Stimulated activated CD4-positive, alpha-beta T cell treated with anti-CD3 and anti-CD28 coated beads, TNF-alpha, amount 100 ng/mL, for 48 hours (primary cell): ENCODE data around the gene TRERF1.

ENCODE experiments used
- DNase-seq, 3 donors: peaks; one replicate each; pipeline ENCODE4 v3.0.0-alpha.2; 2020; ENCODE audit warnings: low read depth in 3 of 3

The TRERF1 gene

DNA sequence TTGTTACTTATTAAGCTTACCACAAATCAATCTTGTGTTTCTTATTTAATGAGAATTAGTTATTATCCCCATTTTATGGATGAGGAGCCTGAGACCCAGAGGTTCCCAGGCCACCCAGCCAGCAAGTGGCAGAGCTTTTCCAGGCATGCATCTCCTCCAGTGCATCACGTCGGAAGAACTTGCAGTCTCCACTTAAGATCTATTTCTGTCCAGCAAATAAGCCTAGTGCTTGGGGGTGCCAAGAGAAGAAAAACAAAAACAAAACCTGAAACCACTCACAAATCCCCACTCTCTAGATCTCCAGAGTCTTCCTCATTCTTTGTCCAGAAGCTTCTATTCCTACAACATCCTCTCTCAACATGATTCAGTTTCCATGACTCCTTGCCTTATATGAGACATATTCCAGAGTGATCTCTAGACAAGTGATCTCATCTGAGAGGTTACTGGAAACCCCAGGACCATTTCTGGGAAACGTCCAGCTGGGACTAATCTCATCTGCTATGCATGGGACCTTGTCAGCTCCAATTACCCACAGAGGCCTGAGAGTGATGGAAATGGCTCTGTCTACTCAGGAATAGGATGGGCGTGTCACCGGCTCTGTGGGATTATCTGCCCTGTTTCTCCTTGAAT is 261.1 kb downstream of the TRERF1 start:
- no peak for DNase-seq

DNA sequence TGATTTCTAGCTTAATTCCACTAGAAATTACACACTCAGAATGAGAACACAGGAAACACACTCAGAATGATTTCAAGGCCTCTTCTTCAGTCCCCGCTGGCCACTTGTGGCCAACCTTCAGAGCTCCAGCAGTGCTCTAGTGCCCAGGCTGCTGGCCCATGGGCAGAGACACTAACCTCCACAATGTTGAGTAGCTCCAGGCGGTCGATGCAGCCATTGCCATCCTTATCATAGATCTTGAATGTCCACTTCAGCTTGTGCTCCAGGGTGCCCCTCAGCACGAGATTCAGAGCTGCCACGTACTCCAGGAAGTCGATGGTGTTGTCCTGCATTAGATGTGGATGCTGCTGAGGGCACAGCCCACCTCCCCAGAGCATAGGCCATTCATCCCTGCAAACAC is 263.3 kb downstream of the TRERF1 start:
- no peak for DNase-seq

DNA sequence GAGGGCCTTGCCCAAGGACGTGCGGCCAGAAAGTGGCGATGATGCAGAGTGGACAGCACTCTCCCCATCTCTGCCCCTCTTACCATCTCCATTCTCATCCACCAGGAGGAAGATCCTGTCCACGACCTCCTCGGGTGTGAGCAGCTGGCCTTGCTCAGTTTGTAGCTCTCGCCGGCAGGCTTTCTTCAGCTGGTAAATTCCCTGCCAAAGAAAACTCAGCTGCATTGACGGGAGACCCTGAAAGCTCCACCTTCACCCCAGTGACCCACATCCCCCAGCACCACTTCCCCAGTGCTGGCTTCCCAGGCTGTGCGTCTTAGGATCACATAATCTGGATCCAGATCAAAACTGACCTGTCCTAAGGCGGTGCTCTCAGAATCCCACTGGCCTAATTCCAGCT is 266.1 kb downstream of the TRERF1 start:
- no peak for DNase-seq

DNA sequence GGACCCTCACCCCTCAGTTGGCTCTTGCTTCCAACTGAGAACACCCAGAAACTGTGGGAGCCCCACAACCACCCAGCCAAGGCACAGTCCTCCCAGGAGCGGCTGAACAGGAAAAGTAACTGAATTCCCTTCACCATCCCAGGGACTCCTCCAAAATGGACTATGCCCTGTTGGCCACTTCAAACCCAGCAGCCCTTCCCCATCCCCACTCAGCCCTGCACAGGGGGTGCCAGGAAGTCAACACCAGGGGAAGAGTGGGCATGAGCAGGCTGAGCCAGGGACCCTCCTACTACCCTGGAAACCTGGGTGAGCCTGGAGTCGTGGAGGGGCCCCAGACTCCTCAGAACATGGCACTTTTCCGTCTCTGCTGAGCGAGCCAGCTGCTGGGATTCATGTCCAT is 267.3 kb downstream of the TRERF1 start:
- no peak for DNase-seq

DNA sequence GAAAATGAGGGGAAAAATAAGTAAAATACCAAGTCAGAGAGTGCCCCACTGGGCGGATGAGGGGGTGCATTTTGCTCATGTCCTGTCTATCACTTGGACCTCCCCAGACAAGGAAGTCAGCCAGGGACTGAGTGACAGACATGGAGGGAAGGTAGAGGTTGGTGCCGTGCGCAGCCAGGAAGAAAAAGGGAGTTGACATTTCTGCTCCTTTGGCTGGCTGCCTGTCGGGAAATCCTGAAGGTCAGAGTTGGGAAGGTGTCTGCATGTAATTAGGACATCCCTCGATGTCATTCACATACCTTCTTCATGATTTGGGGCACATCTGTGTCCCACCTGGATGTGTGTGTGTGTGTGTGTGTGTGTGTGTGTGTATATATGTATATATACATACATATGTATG is 269.6 kb downstream of the TRERF1 start:
- no peak for DNase-seq

DNA sequence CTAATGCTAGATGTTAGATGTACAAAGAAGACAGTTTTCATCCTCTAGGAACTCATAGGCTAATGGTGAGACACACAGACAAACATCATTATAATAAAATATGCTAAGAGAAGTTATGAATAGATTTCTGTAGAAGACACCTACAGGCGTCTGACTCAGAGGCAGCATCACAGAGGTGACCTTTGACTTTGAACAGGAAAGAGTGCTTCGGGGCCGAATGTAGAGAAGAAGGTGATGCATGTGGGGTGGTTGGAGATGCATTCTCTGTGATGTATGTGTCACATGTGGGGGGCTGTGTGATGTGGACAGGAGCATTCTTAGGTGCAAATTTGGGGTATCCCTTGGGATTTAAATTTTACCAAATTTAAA is 271.8 kb downstream of the TRERF1 start:
- peak in 2 of 3 donors; percentile 15 to 33 for DNase-seq

DNA sequence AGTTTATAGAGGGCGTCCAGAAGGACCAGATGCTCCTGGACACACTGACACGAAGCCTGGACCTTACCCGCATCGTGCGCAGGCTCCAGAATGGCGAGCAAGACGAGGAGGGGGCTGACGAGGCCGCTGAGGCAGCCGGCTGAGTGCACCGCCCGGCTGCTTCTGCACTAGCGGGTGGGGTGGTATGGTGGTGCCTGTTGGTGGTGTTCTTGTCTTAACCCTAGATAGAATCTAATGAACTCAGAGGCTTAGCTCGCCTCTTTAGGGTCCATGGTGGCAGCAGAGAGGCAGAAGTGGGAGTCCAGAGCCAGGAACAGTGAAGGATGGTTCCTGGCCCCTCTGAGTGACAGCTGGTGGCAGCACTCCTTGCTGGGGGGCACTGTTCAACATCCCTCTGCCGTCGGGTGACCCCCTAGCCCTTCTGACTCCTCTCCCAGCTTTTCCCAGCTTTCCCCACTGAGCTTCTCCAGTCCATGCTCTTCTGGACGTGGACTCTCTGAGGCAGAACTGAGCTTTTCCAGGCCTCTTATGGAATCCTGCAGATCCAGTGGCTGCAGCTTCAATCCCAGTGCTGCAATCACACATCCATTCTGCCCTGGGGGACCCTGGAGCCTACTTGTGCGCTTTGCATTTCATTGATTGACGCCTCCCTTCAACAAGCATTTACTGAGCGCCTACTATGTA is 272.3 kb downstream of the TRERF1 start:
- no peak for DNase-seq

DNA sequence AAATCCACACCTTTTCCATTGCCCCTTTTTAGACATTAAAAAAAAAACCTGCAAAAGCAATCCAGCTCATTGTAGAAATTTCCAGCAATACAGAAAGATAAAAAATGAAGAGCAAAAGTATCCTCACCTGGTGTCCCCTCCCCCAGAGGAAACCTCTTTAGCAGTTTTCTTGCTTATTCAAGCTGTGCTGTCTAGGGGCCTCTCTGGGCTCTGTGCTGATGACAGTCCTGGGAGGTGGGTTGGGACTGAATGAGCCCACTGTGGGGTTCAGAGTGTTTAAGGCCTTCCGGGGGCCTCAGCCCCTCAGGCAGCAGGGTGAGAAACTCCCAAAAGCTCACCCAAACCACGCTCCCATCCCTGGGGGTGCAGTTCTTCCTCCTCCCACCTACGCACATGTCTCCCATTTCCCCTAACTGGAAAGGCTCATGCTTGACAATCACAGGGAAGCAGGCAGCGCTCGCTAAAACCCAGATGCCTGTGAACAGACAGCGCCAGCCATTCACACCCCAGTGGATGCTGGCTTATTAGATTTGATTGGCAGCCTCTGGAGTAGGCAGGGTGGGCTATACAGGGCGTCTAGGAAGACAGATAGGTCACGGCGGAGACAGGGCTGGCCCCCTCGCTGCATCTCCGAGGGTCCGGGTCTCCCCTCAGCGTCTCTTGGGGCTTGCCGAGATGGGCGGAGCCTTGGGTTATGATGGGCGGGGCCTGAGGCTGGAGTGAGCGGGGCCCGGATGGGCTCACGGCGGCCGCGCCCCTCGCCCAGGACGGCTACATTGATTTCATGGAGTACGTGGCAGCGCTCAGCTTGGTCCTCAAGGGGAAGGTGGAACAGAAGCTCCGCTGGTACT is 274.0 kb downstream of the TRERF1 start:
- no peak for DNase-seq

DNA sequence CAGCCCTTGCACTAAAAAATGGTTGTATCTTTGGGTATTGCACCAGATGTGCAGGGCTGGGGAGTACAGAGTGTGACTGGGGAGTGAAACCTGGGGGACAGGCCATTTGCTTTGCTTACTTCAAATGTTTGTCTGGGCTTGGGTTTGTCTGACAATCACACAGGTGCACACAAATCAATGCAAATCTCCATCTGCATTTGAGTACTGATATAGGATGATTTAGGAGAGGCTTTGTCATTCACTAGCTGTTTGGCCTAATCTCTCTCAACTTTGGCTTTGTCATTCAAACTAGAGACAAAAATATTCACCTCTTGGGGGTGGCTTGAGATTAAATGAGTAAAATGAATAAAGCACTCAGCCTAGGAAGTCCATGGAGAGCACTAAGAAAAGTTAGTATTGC is 274.7 kb downstream of the TRERF1 start:
- DNase-seq: no peak

DNA sequence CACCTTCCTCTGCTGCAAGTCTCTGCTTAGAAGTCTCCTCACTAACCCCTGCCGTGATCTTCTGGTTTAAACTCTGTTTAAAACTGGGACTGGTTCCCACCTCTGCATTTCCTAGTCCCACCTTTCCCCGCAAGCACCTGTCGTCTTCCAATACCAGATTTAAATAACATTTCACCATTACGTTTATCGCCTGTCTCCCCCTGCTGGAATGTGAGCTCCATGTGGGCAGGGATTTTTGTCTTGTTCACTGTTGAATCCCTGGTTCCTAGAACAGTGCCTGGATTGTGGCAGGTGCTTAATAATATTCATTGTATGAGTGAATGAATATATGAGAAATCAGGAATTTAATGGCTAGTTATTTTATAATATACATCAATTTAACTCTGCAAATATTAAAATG is 275.9 kb downstream of the TRERF1 start:
- DNase-seq: no peak
